Measurements from ENCODE around the gene SDC4.

SDC4 gene

GRCh38 chr20:45342855-45343531, 5.2 kb downstream of the SDC4 start:
- DNase-seq: no peak

- no peak for DNase-seq
Measured at GRCh38 chr20:45341939-45342854, 6.0 kb downstream of the SDC4 start.

DNA sequence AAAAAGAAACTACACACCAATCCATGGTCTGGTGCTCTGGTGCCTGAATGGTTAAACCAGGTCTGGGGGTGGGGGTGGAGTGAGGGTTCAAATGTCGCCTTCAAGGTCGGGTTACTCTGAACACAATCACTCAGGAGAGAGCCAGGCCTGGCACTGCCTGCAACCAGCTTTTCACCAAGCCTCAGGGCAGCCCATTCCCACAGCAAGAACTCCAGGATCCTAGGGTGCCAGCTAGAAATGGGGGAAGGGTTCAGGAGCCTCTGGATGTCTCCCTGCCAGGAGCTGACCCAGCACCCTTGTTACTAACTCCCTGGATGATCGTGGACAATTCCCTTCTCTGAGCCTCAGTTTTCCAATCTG, 6.7 kb downstream of the SDC4 start:
- DNase-seq: no peak

DNA sequence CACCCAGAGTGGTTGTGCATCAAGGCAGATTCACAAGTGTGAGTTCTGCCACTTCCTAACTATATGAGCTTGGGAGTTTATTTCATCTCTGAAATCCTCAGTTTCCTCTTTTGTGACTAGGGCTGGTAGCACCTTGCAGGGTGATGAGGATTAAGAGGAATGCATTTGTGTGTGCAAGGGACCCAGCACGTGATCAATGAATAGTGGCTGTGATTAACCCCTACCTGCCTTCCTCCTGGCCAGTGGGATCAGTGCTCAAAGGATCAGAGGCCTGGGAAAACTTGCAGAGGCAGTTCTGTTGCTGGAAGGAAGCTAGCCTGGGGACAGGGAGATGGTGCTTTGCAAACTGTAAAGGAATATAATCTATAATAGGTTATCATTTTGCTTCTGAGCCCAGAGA, 7.3 kb downstream of the SDC4 start:
- DNase-seq: no peak

- DNase-seq: no peak
Measured at GRCh38 chr20:45340236-45340847, 7.9 kb downstream of the SDC4 start.

DNA sequence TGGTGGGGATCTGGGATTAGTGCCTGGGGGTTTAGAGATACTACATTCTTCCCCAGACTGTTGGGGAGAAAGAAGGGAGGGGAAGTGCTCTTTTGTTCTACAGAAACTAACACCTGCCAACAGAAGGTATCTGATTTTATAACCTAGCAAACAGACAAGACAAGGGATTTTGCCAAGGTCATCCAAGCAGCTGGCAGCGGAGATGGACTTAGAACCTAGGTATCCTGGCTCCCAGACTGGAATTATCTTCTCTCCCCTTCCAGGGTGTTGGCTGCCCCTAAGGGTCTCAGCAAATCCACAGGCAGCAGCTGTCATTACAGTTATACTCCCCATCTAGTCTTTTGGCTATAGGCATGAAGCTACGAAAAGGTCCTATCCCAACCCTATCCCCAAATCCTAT, 8.4 kb downstream of the SDC4 start:
- DNase-seq: no peak

GRCh38 chr20:45339084-45339483, 9.1 kb downstream of the SDC4 start:
- no peak for DNase-seq

DNA sequence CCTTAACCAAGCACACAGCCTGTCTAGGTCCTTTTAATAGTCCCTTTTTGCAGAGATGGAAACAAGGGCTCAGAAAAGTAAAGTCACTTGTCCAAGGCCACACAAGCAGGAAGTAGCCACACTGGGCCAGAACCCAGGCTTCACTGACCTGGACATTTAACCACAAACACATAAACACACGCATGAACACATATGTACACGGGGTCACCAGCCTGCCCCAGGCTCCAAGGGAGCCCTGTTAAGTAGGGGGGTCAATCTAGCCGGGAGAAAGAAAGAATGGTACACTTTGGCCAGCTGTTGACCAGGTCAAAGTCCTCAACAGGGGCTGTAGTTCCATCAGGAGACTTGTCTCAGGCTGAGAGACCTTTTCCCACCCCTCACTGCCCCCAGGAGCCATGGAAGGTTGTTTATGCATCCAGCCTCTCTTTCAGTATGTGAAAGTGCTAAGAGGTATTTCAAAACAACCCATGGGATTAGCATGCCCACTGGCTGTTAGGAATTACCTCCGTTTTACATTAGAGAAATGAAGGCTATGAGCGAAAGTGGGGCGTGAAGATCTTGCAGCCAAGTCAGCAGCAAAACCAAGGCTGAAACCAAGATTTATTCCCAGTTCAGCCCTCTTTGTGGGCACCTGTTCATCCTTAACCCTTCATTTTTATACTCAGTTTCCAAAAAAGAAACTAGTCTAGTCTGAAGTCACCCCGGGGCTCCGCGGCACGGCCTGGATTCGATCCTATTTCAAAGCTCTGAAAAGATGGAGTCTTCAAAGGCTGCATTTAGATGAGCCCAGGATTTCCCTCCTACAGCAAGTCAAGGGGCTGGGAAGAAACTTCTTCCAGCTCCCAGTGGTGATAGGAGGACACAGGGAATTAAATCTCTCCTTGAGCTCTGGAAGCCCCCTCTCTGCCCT, 9.8 kb downstream of the SDC4 start:
- DNase-seq: no peak

DNA sequence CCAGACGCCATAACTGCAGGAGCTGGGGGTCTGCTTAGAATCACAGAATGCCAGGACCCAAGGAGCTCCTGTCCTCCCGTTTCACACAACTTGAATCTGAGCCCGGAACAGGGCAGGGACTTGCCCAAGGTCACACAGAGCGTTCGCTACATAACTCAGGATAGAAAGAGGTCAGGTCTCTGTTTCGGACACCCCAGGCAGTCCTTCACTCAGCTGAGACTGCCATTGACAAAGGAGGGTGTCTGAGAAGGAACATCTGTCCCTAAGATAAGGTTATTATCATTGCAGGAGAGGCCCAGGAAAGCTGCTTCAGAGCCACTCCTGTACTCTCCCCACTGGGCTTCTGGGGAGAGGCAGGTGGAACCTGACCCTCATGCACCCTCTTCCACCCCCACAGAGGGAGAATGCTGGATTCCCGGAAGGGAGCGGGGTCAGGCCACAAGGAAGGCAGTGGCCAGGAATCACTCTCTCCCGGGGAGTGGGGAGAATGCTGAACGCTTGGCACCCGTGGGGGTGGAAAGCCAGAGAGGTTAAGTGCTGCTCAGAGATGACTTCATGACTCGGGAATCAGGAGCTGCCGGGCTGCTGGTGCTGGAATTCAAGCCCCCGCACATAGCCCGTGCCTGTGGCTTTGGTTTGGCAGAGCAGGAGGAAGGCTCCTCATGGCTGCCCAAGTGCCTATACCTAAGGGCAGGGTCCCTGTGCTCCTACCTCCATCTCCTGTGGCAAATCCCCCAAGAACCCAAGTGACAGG, 10.7 kb downstream of the SDC4 start:
- DNase-seq: no peak

DNA sequence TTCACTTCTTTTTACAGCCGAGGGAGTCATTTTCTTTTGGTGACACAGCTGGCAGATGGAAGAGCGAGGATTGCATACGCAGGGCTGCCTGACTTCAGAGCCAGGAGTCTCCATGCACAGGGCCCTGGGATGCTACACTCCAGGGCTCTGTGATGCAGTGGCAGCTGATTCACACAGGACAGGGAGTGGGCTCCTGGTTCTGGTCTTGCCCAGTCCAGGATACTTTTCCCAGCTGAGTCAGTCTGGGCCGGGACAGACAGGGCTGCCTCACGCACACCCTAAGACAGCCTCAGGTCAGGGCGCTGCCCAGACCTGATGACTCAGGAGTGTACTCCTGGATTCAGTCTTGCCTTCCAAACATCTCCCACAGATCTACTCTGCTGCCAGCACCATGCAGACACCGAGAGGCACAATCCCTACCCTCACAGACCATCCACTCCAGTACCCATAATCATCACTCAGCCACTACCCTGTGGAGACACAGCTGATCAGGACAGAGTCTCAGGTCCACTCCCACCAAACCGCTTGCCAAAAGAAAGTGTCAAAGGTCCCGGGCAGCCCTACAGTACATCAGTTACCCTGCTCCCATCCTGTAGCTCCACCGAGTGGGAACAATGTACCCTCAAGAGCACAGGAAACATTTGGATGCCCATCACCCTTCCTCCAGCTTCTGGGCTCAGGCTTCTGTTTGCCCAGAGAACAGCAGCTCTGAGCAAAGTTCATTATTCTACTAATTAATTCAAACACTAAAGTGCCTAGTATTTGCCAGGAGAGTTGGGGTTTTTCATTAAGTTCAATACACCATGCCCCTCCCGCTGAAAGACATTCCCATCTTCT, 11.5 kb downstream of the SDC4 start:
- DNase-seq: no peak

GRCh38 chr20:45330476-45330875, 17.7 kb downstream of the SDC4 start:
- DNase-seq: no peak

- DNase-seq: no peak
Measured at GRCh38 chr20:45329497-45330319, 18.5 kb downstream of the SDC4 start.

DNA sequence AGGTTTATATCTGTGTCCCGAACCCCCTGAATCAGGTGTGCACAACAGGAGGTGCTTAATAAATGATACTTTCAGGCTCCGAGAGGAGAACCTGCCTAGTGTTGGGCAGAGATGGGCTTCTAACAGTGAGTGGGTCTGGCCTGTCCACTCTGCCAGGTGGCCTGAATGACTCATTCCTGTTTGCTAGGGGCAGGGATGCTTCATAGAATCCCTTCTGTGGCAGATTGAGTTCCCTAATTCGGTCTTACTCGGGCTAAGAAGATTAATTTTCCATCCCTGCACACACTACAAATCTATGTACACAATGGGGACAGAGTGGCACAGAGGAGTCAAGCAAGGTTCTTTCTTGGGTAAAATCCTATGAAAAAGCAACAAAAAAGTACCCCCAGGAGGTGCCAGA, 19.8 kb downstream of the SDC4 start:
- DNase-seq: no peak

DNA sequence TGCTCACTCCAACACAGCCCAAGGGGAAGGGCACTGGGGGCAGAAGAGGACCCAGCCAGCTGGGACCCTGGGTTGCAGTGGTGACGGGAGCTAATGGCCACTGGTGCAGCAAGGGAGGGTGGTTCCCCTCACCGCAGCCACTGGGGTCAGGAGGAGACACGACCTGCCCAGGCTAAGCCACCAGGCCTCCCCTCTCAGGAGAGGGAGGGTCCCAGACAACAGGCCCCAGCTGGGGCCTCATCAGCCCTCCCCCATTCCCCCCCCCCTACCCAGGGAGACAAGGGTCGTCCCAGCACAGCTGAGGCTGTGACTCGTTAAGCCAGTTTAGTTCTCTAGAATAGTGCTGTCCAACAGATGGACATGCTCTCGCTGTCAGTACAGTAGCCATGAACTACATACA, 22.9 kb downstream of the SDC4 start:
- no peak for DNase-seq

- DNase-seq: no peak
Measured at GRCh38 chr20:45323731-45324130, 24.5 kb downstream of the SDC4 start.

DNA sequence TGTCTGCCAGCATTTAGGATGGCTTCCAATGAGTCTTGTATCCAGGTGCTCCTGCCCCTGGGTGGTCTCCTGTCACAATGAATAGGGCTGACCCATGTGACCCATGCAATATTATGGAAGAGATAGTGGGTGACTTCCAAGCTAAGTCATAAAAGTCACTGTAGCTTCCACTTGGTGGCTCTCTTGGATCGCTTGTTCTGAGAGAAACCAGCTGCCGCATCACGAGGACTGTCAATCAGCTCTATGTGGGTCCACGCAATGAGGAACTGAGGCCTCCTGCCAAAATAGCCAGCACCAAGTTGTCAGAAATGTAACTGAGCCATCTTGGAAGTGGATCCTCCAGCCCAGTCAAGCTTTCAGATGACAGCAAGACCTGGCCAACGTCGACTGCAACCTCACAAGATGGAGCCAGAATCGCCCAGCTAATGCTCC, 25.3 kb downstream of the SDC4 start:
- no peak for DNase-seq

DNA sequence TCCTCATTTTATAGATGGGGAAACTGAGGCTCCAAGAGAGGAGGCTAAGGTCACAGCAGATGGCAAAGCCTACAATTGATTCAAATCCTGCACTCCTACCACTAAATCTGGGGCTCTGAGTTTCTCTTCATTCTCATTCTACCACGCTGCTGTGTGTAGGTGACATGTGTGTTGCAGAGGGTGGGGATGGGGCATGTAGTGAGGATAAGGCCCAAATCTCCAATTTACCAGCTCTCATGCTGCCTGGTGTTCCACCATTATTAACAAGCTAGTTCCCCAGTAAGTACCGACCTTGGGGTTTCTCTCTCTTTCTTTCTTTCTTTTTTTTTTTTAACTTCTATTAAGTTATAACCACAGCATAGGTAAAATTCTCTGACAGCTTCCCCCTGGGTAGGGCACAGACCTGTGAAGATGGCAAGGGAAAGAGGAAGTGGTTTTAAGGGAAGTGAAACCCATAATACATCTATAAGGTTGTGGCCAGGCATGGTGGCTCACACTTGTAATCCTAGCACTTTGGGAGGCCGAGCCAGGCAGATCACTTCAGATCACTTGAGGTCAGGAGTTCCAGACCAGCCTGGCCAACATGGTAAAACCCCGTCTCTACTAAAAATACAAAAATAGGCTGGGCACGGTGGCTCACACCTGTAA, 27.2 kb downstream of the SDC4 start:
- DNase-seq: no peak

- DNase-seq: no peak
Measured at GRCh38 chr20:45318948-45319347, 29.3 kb downstream of the SDC4 start.

DNA sequence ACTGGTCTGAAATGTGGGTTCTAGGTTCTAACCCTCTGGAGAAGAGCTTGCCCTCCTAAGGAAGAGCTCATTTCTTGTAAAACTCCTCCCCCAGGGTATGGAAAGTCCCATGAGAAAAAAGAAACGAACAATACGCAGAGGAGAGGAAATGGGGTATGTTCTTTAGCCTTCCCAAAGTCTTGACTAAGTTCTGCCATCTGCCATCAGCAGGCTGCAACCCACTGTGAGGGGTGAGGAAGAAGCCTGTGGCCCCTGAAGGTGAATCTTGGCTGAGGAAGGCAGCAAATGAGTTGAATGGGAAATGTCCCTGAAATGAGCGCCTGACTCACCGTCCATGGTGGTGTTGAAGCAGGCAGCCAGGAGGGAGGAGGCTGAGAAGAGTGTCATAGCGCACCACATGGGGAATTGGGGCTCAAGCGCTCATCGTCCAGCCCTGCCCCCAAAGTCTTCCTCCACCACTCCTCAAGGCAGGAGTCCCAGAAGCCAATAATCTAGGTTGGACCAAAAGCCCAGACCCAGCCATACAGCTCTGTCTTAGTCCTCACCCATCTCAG, 29.8 kb downstream of the SDC4 start:
- no peak for DNase-seq

All from activated T-cell treated with anti-CD3 and anti-CD28 coated beads, Interleukin-2, amount 50 U/mL, for 48 hours (primary cell).